ENCODE results near the gene NLRP1. TPM values are rescaled to one million over a fixed set of nuclear protein-coding genes. Genes with fewer than 3 reads are reported as not detected.

The NLRP1 gene
- total and polyA plus RNA-seq, 4 donors: 1.8 to 5.4 (median 3.0) TPM

DNA sequence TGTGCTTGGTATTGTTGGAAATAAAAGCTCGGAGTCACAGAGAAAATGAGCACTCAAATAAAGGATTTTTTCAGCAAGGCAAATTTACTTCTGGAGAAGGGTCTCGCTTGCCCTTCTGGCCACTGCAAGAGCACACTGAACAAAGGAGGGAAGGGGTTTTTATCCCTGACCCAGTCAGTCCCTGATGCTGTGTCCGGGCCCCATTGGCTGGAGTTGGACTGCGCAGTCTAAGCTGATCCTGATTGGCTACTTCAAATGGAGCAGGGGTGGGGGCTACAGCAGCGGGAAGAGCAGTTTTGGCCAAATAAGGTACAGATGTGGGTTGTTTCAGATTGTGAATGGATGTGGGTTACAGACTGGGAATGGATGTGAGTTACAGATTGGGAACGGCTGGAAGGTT is 4.3 kb upstream of the NLRP1 start:
- no peak overlapping the region for H3K9ac ChIP-seq (ENCODE audit: low read depth in 1 of 2, low read length in 2 of 2)
- TF ChIP-seq, protein P1, sequence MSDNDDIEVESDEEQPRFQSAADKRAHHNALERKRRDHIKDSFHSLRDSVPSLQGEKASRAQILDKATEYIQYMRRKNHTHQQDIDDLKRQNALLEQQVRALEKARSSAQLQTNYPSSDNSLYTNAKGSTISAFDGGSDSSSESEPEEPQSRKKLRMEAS (IDR thresholded peaks at IDR 0.05): no peak
- TF ChIP-seq HNF4A (conservative IDR thresholded peaks at IDR 0.05) (no peak), EGR1 (IDR thresholded peaks at IDR 0.05; ENCODE audit: low read depth in 2 of 2) (no peak), JUND (IDR thresholded peaks at IDR 0.05) (no peak), GABPA (IDR thresholded peaks at IDR 0.05 in 1 of 2, conservative IDR thresholded peaks at IDR 0.05 in 1 of 2) (no peak), SP1 (IDR thresholded peaks at IDR 0.05) (no peak), HNF4G (IDR thresholded peaks at IDR 0.05) (no peak), FOXA2 (IDR thresholded peaks at IDR 0.05) (no peak), NR2F2 (IDR thresholded peaks at IDR 0.05) (no peak), RXRA (IDR thresholded peaks at IDR 0.05) (no peak), YY1 (IDR thresholded peaks at IDR 0.05) (no peak), TAF1 (conservative IDR thresholded peaks at IDR 0.05) (no peak), RAD21 (IDR thresholded peaks at IDR 0.05) (no peak), FOXA1 (IDR thresholded peaks at IDR 0.05) (no peak)
- TF ChIP-seq, protein P2, sequence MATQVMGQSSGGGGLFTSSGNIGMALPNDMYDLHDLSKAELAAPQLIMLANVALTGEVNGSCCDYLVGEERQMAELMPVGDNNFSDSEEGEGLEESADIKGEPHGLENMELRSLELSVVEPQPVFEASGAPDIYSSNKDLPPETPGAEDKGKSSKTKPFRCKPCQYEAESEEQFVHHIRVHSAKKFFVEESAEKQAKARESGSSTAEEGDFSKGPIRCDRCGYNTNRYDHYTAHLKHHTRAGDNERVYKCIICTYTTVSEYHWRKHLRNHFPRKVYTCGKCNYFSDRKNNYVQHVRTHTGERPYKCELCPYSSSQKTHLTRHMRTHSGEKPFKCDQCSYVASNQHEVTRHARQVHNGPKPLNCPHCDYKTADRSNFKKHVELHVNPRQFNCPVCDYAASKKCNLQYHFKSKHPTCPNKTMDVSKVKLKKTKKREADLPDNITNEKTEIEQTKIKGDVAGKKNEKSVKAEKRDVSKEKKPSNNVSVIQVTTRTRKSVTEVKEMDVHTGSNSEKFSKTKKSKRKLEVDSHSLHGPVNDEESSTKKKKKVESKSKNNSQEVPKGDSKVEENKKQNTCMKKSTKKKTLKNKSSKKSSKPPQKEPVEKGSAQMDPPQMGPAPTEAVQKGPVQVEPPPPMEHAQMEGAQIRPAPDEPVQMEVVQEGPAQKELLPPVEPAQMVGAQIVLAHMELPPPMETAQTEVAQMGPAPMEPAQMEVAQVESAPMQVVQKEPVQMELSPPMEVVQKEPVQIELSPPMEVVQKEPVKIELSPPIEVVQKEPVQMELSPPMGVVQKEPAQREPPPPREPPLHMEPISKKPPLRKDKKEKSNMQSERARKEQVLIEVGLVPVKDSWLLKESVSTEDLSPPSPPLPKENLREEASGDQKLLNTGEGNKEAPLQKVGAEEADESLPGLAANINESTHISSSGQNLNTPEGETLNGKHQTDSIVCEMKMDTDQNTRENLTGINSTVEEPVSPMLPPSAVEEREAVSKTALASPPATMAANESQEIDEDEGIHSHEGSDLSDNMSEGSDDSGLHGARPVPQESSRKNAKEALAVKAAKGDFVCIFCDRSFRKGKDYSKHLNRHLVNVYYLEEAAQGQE (IDR thresholded peaks at IDR 0.05): no peak
- TF ChIP-seq, protein P3, sequence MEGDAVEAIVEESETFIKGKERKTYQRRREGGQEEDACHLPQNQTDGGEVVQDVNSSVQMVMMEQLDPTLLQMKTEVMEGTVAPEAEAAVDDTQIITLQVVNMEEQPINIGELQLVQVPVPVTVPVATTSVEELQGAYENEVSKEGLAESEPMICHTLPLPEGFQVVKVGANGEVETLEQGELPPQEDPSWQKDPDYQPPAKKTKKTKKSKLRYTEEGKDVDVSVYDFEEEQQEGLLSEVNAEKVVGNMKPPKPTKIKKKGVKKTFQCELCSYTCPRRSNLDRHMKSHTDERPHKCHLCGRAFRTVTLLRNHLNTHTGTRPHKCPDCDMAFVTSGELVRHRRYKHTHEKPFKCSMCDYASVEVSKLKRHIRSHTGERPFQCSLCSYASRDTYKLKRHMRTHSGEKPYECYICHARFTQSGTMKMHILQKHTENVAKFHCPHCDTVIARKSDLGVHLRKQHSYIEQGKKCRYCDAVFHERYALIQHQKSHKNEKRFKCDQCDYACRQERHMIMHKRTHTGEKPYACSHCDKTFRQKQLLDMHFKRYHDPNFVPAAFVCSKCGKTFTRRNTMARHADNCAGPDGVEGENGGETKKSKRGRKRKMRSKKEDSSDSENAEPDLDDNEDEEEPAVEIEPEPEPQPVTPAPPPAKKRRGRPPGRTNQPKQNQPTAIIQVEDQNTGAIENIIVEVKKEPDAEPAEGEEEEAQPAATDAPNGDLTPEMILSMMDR (IDR thresholded peaks at IDR 0.05; ENCODE audit: low read depth, low read length, missing input control): no peak
- TF ChIP-seq, protein P4, sequence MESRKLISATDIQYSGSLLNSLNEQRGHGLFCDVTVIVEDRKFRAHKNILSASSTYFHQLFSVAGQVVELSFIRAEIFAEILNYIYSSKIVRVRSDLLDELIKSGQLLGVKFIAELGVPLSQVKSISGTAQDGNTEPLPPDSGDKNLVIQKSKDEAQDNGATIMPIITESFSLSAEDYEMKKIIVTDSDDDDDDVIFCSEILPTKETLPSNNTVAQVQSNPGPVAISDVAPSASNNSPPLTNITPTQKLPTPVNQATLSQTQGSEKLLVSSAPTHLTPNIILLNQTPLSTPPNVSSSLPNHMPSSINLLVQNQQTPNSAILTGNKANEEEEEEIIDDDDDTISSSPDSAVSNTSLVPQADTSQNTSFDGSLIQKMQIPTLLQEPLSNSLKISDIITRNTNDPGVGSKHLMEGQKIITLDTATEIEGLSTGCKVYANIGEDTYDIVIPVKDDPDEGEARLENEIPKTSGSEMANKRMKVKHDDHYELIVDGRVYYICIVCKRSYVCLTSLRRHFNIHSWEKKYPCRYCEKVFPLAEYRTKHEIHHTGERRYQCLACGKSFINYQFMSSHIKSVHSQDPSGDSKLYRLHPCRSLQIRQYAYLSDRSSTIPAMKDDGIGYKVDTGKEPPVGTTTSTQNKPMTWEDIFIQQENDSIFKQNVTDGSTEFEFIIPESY (IDR thresholded peaks at IDR 0.05): no peak
- H3K27me3 ChIP-seq (ENCODE audit: control insufficient read depth in 4 of 4, insufficient read depth in 4 of 4, low read length in 3 of 4): peaks cover 0 to 3% (median 0%) of the 10 kb centered on the region in 4 donors
- 82% methylated on average over 6 of the region's 6 CpGs for WGBS
- no peak for DNase-seq (ENCODE audit: low spot score)
- H3K36me3 ChIP-seq (ENCODE audit: control insufficient read depth in 4 of 4, insufficient read depth in 3 of 4, low read depth in 1 of 4, low read length in 3 of 4): no peaks in the 10 kb centered on the region
- H3K4me1 ChIP-seq (ENCODE audit: control insufficient read depth in 4 of 4, insufficient read depth in 4 of 4, low read length in 3 of 4): peaks cover 0 to 9% (median 0%) of the 10 kb centered on the region in 4 donors
- no peaks in the 10 kb centered on the region for H3K9me3 ChIP-seq (ENCODE audit: control insufficient read depth in 4 of 4, low read length in 3 of 4)
- no peak overlapping the region for H3K4me3 ChIP-seq (ENCODE audit: low read depth in 1 of 3, low read length in 3 of 3)
- no peak overlapping the region for H3K27ac ChIP-seq (ENCODE audit: low read depth in 1 of 2, low read length in 2 of 2)

Measured in liver (tissue), 9 donors.